HepG2 (cell line): ENCODE data around the gene TSG101. TPM values are rescaled to one million over a fixed set of nuclear protein-coding genes. Genes with fewer than 3 reads are reported as not detected.

Experiments used
- ATAC-seq: fragments of 200-7000 bp; cut with Tn5 transposase; 3 replicates; pipeline ENCODE4 v1.9.1; 2020; ENCODE audit warnings: mild to moderate bottlenecking, moderate library complexity
- BruUV-seq: library from RNA; stranded (reverse); fragments of 400-500 nt; replicated peaks from 2 replicates; lab custom pipeline; 2021; lab: Mats Ljungman, UMichigan
- CTCF ChIA-PET: fragments of 300-600 bp; formaldehyde crosslinking; extraction: SDS; loops from one replicate; lab custom pipeline; 2021; ENCODE audit warnings: low total read pairs, inconsistent platforms, low intra/inter-chr PET ratio; lab: Yijun Ruan, JAX
- POLR2A ChIA-PET: fragments of 350-600 bp; sonication (Branson Sonifier 250); formaldehyde crosslinking; loops from one replicate; lab custom pipeline; 2020; ENCODE audit warnings: antibody characterized with exemption, inconsistent platforms; lab: Yijun Ruan, JAX
- DNase-seq: peaks from one replicate; pipeline ENCODE4 v3.0.0-alpha.2; 2015; ENCODE audit warnings: low spot score
- FAIRE-seq: peaks from 3 replicates; lab custom pipeline; 2011; peaks lifted over from hg19 to GRCh38; lab: Jason Lieb, UNC
- H2AFZ ChIP-seq: one replicate; pipeline ENCODE4 v1.6.1; 2011; ENCODE audit warnings: low read length, inconsistent platforms
- H3K27ac ChIP-seq: fragments of 300-600 bp; 3 replicates; pipeline ENCODE4 v1.8.0; 2011; ENCODE audit warnings: mixed run types, mild to moderate bottlenecking, mixed read lengths, low read length, inconsistent platforms; ENCODE audit not compliant: insufficient read depth; ENCODE audit errors: extremely low read length
- H3K27me3 ChIP-seq, 2 experiments: fragments of 200-600 bp in 1 of 2; 2 replicates in 1 of 2; 3 replicates in 1 of 2; pipeline versions ENCODE4 v1.6.0 to v1.8.0; 2011; ENCODE audit warnings: low read length in 2 of 2, mild to moderate bottlenecking in 2 of 2, moderate library complexity in 2 of 2, inconsistent platforms in 1 of 2; ENCODE audit not compliant: insufficient read depth in 2 of 2, control insufficient read depth in 1 of 2
- H3K36me3 ChIP-seq, 2 experiments: fragments of 200-600 bp in 1 of 2; replicated peaks in 1 of 2; 2 replicates in 1 of 2; 3 replicates in 1 of 2; pipeline versions ENCODE4 v1.5.1 to v1.8.0; 2011; ENCODE audit warnings: low read length in 2 of 2, inconsistent platforms in 1 of 2; ENCODE audit not compliant: insufficient read depth in 2 of 2, control insufficient read depth in 1 of 2
- H3K4me1 ChIP-seq: 2 replicates; pipeline ENCODE4 v1.5.1; 2012; ENCODE audit warnings: low read length, inconsistent platforms; ENCODE audit not compliant: insufficient read depth
- H3K4me2 ChIP-seq: 2 replicates; pipeline ENCODE4 v1.6.0; 2011; ENCODE audit warnings: low read depth, low read length, inconsistent platforms
- H3K4me3 ChIP-seq, 3 experiments: fragments of 200-600 bp in 1 of 3; sonication (generic), shearing (Covaris generic) in 1 of 3; replicated peaks in 1 of 3; 2 replicates each; pipeline ENCODE4 v1.5.1; 2011 to 2016; ENCODE audit warnings: low read length in 3 of 3, inconsistent platforms in 2 of 3, low read depth in 2 of 3, mild to moderate bottlenecking in 2 of 3, control low read depth in 1 of 3, mixed read lengths in 1 of 3; ENCODE audit not compliant: insufficient read depth in 1 of 3
- H3K79me2 ChIP-seq: one replicate; pipeline ENCODE4 v1.6.1; 2011; ENCODE audit warnings: low read length, inconsistent platforms; ENCODE audit not compliant: insufficient read depth
- H3K9ac ChIP-seq: 2 replicates; pipeline ENCODE4 v1.6.0; 2011; ENCODE audit warnings: mild to moderate bottlenecking, low read depth, low read length, inconsistent platforms; ENCODE audit not compliant: insufficient read depth
- H3K9me3 ChIP-seq: 2 replicates; pipeline ENCODE4 v1.5.1; 2012; ENCODE audit warnings: mild to moderate bottlenecking, low read length
- H4K20me1 ChIP-seq: 2 replicates; pipeline ENCODE4 v1.6.0; 2011; ENCODE audit warnings: inconsistent platforms, mild to moderate bottlenecking, low read length, moderate library complexity; ENCODE audit not compliant: insufficient read depth
- FOXO1 ChIP-seq: sonication (generic); formaldehyde crosslinking; IDR thresholded peaks from 2 replicates; pipeline ENCODE4 v1.4.0; 2020; ENCODE audit warnings: missing genetic modification reagents
- JARID2 ChIP-seq: sonication (generic); formaldehyde crosslinking; IDR thresholded peaks from 2 replicates; pipeline ENCODE4 v1.8.1; 2023; ENCODE audit warnings: missing genetic modification reagents, inconsistent platforms; ENCODE audit not compliant: insufficient replicate concordance
- KDM4B ChIP-seq: sonication (generic); formaldehyde crosslinking; IDR thresholded peaks from 2 replicates; pipeline ENCODE4 v1.4.0; 2020; ENCODE audit warnings: missing genetic modification reagents
- TBX2 ChIP-seq: sonication (generic); formaldehyde crosslinking; IDR thresholded peaks from 2 replicates; pipeline ENCODE4 v1.5.0; 2020; ENCODE audit warnings: missing genetic modification reagents, mild to moderate bottlenecking, borderline replicate concordance
- in situ Hi-C: cut with HindIII; loops from 2 replicates; pipeline ENCODE4 v1.10.0; 2017; ENCODE audit warnings: low pct_unique_long_range_greater_than_20kb; ENCODE audit not compliant: extremely low pct_ligation_motif_present
- intact Hi-C: fragments of 100-400 bp; cut with micrococcal nuclease; formaldehyde crosslinking; loops from one replicate; pipeline ENCODE4 v1.10.0; 2022; ENCODE audit not compliant: unreplicated experiment
- polyA plus RNA-seq, 8 experiments: library from polyadenylated mRNA; depleted of rRNA in 3 of 8; stranded (reverse) in 7 of 8; unstranded in 1 of 8; fragments of >200 nt; fragmentation: Illumina TruSeq in 4 of 8; extraction: Trizol in 4 of 8; gene quantifications; 2 replicates each; pipeline versions ENCODE4 v1.2.1 to v1.2.3, GENCODE V29; 2011 to 2016; ENCODE audit warnings: low read depth in 4 of 8, missing spikeins in 1 of 8, mixed read lengths in 1 of 8; ENCODE audit not compliant: insufficient read depth in 1 of 8
- total RNA-seq, 5 experiments: library from RNA; depleted of rRNA; stranded (reverse); fragments of >200 nt; fragmentation: Illumina TruSeq; extraction: Trizol; gene quantifications; 2 replicates each; pipeline ENCODE4 v1.2.3, GENCODE V29; 2016; ENCODE audit warnings: low read depth in 1 of 5
- TF ChIP-seq, protein P1 (sequence below): sonication (generic); formaldehyde crosslinking; IDR thresholded peaks from 2 replicates; pipeline ENCODE4 v1.4.0; 2020; ENCODE audit warnings: missing genetic modification reagents, borderline replicate concordance

The TSG101 gene
- total and polyA plus RNA-seq, 2 of the 13 experiments (the other 11 are each of a cell fraction or from before 2014, with no cell fraction given), result 69.3 to 206 TPM

DNA sequence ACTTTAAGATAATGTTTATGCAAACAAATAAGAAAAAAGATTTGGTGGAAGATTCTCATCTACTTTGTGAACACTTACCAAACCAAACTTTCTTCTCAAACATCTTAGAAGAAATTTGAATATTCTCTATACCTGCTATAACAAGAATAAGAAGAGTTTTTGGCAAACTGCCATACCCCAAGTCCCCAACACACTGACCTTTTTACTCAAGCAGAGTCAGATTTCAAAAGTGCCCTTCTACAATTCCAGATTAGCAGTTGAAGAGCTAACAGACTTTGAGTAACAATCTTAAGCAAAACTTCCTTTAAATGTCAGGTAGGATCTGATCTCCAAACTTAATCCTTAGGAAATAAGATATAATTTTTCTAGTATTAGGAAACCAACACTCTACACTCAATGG lies 33.9 kb downstream of the TSG101 start:
- Histone ChIP-seq H3K9ac (no peak overlapping the region), H3K36me3 (peaks cover 9 to 52% of the 10 kb centered on the region in 2 experiments), H3K27ac (no peak overlapping the region), H3K27me3 (no peaks in the 10 kb centered on the region), H3K79me2 (no peaks in the 10 kb centered on the region), H3K9me3 (no peaks in the 10 kb centered on the region), H3K4me3 (no peak overlapping the region), H3K4me2 (no peak overlapping the region), H2AFZ (no peak overlapping the region), H3K4me1 (peaks cover 7% of the 10 kb centered on the region; the same call in 1 of the 2 replicates), H4K20me1 (no peaks in the 10 kb centered on the region)
- in situ Hi-C loops (no loop called here), intact Hi-C loops (no loop called here)
- ATAC-seq (no peak), DNase-seq (no peak), FAIRE-seq (no peak)
- no TSS peak for BruUV-seq
- CTCF ChIA-PET, result no interaction called here
- POLR2A ChIA-PET, result interaction anchor here (1.2 kb wide), 1 partner anchor 34 kb away, joined by 3 read pairs; the partner anchor contains the start of gene TSG101
- no peak for TF ChIP-seq FOXO1 (CRISPR knock-in tag)
- no peak for TF ChIP-seq KDM4B (CRISPR knock-in tag)
- TF ChIP-seq TBX2 (CRISPR knock-in tag), result no peak
- no peak for TF ChIP-seq JARID2
- TF ChIP-seq, protein P1, sequence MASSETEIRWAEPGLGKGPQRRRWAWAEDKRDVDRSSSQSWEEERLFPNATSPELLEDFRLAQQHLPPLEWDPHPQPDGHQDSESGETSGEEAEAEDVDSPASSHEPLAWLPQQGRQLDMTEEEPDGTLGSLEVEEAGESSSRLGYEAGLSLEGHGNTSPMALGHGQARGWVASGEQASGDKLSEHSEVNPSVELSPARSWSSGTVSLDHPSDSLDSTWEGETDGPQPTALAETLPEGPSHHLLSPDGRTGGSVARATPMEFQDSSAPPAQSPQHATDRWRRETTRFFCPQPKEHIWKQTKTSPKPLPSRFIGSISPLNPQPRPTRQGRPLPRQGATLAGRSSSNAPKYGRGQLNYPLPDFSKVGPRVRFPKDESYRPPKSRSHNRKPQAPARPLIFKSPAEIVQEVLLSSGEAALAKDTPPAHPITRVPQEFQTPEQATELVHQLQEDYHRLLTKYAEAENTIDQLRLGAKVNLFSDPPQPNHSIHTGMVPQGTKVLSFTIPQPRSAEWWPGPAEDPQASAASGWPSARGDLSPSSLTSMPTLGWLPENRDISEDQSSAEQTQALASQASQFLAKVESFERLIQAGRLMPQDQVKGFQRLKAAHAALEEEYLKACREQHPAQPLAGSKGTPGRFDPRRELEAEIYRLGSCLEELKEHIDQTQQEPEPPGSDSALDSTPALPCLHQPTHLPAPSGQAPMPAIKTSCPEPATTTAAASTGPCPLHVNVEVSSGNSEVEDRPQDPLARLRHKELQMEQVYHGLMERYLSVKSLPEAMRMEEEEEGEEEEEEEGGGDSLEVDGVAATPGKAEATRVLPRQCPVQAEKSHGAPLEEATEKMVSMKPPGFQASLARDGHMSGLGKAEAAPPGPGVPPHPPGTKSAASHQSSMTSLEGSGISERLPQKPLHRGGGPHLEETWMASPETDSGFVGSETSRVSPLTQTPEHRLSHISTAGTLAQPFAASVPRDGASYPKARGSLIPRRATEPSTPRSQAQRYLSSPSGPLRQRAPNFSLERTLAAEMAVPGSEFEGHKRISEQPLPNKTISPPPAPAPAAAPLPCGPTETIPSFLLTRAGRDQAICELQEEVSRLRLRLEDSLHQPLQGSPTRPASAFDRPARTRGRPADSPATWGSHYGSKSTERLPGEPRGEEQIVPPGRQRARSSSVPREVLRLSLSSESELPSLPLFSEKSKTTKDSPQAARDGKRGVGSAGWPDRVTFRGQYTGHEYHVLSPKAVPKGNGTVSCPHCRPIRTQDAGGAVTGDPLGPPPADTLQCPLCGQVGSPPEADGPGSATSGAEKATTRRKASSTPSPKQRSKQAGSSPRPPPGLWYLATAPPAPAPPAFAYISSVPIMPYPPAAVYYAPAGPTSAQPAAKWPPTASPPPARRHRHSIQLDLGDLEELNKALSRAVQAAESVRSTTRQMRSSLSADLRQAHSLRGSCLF (CRISPR knock-in tag), result no peak
